Ectodermal cell (in vitro differentiated cells): ENCODE results near the gene PPP2R3C.
"Not testable (repeated sequence)": the region's sequence is repeated elsewhere in the genome, so short reads cannot be mapped to it uniquely, and the experiment has no call there.

Source experiments
- H3K27ac ChIP-seq: 2 replicates; pipeline ENCODE4 v1.7.0; 2013; ENCODE audit warnings: mild to moderate bottlenecking, low read depth, low read length; ENCODE audit not compliant: insufficient read depth, poor library complexity, severe bottlenecking
- H3K27me3 ChIP-seq: 2 replicates; pipeline ENCODE4 v1.7.0; 2013; ENCODE audit warnings: mild to moderate bottlenecking, low read length; ENCODE audit not compliant: insufficient read depth, control insufficient read depth, poor library complexity, severe bottlenecking
- H3K36me3 ChIP-seq: one replicate; pipeline ENCODE4 v1.7.0; 2013; ENCODE audit warnings: low read length; ENCODE audit not compliant: control insufficient read depth, insufficient read depth
- H3K4me1 ChIP-seq: one replicate; pipeline ENCODE4 v1.7.0; 2013; ENCODE audit warnings: low read length; ENCODE audit not compliant: control insufficient read depth, insufficient read depth
- H3K4me3 ChIP-seq: 2 replicates; pipeline ENCODE4 v1.7.0; 2013; ENCODE audit warnings: low read depth, low read length, control low read depth; ENCODE audit not compliant: insufficient read depth
- H3K9me3 ChIP-seq: 2 replicates; pipeline ENCODE4 v1.7.0; 2013; ENCODE audit warnings: mild to moderate bottlenecking, low read length, moderate library complexity; ENCODE audit not compliant: control insufficient read depth
- WGBS, 2 experiments: methylation state at CpG; one replicate each; pipeline ENCODE4 v1.1.7; 2013; ENCODE audit warnings: missing lambda C conversion rate in 2 of 2; 5-methylcytosine and 5-hydroxymethylcytosine counted together

The PPP2R3C gene

GRCh38 chr14:35065731-35066130 lies 56.1 kb downstream of the PPP2R3C start:
- H3K9me3 ChIP-seq, H3K4me1 ChIP-seq, H3K4me3 ChIP-seq, H3K36me3 ChIP-seq, H3K27ac ChIP-seq, H3K27me3 ChIP-seq: not testable (repeated sequence)
- WGBS, 2 experiments, result 96% methylated on average over 5 of the region's 5 CpGs

DNA sequence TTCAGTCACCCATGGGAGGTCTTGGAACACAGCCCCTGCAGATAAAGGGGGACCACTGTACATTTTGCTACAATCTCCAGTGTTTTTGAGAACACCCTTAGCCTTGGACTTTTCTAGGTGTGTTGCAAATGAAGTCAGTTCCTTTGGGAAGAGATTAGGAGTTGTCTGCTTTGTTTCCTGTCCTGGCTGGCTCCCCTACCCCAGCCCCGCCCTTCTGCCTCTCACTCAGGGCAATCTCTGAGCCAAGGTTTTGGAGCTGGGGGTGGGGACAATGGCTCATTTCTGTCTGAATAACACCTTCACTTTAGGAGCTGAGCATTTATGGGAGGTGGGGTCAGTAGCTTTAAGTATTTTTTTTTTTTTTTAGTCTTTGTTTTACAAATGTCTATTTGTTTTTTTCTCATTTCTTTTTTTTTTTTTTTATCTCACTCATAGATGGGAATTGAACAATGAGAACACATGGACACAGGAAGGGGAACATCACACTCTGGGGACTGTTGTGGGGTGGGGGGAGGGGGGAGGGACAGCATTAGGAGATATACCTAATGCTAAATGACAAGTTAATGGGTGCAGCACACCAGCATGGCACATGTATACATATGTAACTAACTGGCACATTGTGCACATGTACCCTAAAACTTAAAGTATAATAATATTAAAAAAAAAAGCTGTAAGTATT lies 60.5 kb downstream of the PPP2R3C start:
- WGBS, 2 experiments, result 86 to 88% methylated on average over 1 of the region's 1 CpG
- not testable (repeated sequence) for H3K27me3 ChIP-seq, H3K9me3 ChIP-seq, H3K36me3 ChIP-seq, H3K27ac ChIP-seq, H3K4me1 ChIP-seq, H3K4me3 ChIP-seq

DNA sequence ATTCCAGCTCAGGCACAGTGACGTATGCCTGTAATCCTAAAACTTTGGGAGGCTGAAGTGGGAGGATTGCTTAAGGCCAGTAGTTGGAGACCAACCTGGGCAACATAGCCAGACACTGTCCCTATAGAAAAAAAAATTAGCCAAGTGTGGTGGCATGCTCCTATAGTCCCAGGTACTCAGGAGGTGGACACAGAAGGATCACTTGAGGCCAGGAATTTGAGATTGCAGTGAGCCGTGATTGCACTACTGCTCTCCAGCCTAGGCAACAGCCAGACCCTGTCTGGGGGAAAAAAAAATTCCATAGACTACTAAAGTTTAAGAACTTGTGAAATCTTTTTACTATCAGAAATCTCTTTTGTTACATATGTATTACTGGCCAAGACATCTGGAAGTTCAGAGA lies 69.2 kb downstream of the PPP2R3C start:
- WGBS, 2 experiments, result 95 to 100% methylated on average over 2 of the region's 2 CpGs
- Histone ChIP-seq H3K27ac (no peak overlapping the region), H3K27me3 (no peaks in the 10 kb centered on the region), H3K36me3 (no peaks in the 10 kb centered on the region), H3K4me1 (no peaks in the 10 kb centered on the region), H3K4me3 (no peak overlapping the region), H3K9me3 (no peaks in the 10 kb centered on the region)

- whole genome bisulfite sequencing, 2 experiments, result 100% methylated on average over 1 of the region's 1 CpG
- H3K27ac ChIP-seq, result no peak overlapping the region
- no peaks in the 10 kb centered on the region for H3K27me3 ChIP-seq
- H3K4me3 ChIP-seq, result no peak overlapping the region
- H3K4me1 ChIP-seq, result no peaks in the 10 kb centered on the region
- no peaks in the 10 kb centered on the region for H3K36me3 ChIP-seq
- no peaks in the 10 kb centered on the region for H3K9me3 ChIP-seq
Measured at GRCh38 chr14:35051796-35052195, 70.0 kb downstream of the PPP2R3C start.

DNA sequence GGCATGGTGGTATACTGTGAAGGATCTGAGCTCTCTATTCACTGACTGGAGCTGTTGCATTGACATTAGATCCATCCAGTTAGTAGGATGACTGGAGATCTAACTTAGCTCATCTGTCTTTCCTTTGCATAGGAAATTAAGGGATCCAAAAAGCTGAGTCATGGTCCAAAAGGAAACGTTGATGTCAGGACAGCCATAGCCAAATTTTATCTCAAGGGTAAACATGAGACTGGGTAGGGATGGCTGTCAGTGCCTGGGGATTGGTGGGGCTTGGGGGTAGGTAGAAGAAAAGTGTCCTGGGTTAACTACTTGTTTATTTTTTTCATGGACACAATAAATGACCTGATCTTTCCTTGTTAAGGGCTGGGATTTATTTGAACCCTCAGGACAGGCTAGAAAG lies 71.1 kb downstream of the PPP2R3C start:
- Histone ChIP-seq H3K9me3 (no peaks in the 10 kb centered on the region), H3K27me3 (no peaks in the 10 kb centered on the region), H3K4me1 (no peaks in the 10 kb centered on the region), H3K27ac (no peak overlapping the region), H3K36me3 (no peaks in the 10 kb centered on the region), H3K4me3 (no peak overlapping the region)
- 88 to 96% methylated on average over 1 of the region's 1 CpG for WGBS, 2 experiments

DNA sequence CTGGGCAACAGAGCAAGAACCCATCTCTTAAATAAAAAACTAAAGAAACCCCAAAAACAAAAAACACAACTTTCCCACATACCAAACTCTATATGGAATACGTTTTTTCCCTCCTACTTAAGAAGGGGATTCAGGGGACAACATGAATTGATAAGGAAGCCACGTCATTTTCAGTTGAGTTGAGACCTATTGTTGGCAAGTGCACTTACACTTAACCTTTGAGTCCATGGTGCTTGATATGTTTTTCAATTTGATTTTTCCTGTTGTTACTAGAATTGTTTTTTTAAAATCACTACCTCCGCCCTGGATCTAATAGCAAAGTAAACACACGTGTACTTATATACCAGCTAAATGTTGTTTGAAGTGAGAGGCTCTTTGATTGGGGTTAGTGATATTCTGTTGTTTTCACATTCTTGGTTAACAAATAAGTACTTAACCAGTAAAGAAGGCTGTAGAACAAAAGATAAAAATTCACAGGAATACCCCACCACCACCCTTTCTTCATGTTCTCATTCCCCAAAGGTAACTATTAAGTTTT lies 73.7 kb downstream of the PPP2R3C start:
- WGBS, 2 experiments, result 86 to 100% methylated on average over 2 of the region's 4 CpGs
- H3K4me3 ChIP-seq, result no peak overlapping the region

GRCh38 chr14:35046751-35047536 lies 74.8 kb downstream of the PPP2R3C start:
- 32 to 33% methylated on average over 21 to 22 of the region's 23 CpGs for WGBS, 2 experiments
- H3K4me1 ChIP-seq, result no peaks in the 10 kb centered on the region
- H3K36me3 ChIP-seq, result no peaks in the 10 kb centered on the region
- peak overlapping the region; percentile 69 for H3K27ac ChIP-seq
- H3K9me3 ChIP-seq, result no peaks in the 10 kb centered on the region
- no peaks in the 10 kb centered on the region for H3K27me3 ChIP-seq
- peak overlapping the region; percentile 94 for H3K4me3 ChIP-seq

More for the DNA sequence above, 73.7 kb downstream of the PPP2R3C start:
- H3K9me3 ChIP-seq, result no peaks in the 10 kb centered on the region
- no peaks in the 10 kb centered on the region for H3K36me3 ChIP-seq
- no peaks in the 10 kb centered on the region for H3K27me3 ChIP-seq
- H3K4me1 ChIP-seq, result no peaks in the 10 kb centered on the region
- no peak overlapping the region for H3K27ac ChIP-seq

DNA sequence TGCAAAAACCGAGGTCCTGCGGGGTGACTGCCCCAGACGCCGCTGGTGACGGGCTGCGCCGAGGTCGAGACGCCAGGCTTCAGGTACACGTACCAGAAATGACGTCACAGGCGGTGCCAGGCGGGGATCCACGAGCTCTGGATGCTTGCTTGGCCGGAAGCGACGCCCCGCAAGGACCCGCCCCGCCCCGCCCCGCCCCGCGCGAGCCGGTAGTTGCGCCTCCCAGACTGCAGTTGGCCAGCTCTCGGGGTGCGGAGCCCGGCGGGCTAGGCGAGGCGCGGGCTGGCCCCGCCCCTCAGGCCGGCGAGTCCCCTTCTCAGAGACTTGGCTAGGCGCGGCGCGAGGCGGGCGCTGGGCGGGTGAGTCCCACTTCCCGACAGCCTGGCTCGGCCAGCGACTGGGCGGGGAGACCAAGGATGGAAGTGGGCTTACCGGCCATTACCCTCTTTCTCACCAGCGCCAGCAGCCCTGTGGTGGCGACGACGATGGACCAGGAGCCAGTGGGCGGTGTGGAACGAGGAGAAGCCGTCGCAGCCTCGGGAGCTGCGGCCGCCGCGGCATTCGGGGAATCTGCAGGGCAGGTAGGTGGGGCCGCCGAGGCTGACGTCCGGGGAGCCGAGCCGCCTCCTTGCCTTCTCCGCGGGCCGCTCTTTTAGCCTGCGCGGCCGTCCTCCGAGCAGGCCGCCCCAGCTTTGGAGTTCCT lies 75.6 kb downstream of the PPP2R3C start, which contains the start of gene FAM177A1:
FAM177A1 (plus strand) TSS at position 225 of the 703 bp plus-strand sequence; CDS start at position 417, 192 bp downstream.
- WGBS, 2 experiments, result 0% methylated on average over 77 of the region's 77 CpGs
- Histone ChIP-seq H3K36me3 (no peaks in the 10 kb centered on the region), H3K9me3 (no peaks in the 10 kb centered on the region), H3K4me3 (peak within 1 kb of the TSS; percentile 94), H3K27me3 (no peaks in the 10 kb centered on the region), H3K4me1 (no peaks in the 10 kb centered on the region), H3K27ac (peak within 1 kb of the TSS; percentile 69)

- H3K27ac ChIP-seq, result no peak overlapping the region
- whole genome bisulfite sequencing, 2 experiments, result 2 to 4% methylated on average over 6 of the region's 6 CpGs
Measured at GRCh38 chr14:35045798-35046047, 76.1 kb downstream of the PPP2R3C start.

More at GRCh38 chr14:35045798-35046047, 76.1 kb downstream of the PPP2R3C start:
- Histone ChIP-seq H3K9me3 (no peaks in the 10 kb centered on the region), H3K27me3 (no peaks in the 10 kb centered on the region), H3K4me3 (peak overlapping the region; percentile 94), H3K36me3 (no peaks in the 10 kb centered on the region), H3K4me1 (no peaks in the 10 kb centered on the region)
